Keratinocyte (primary cell): Measurements from ENCODE around the gene MET. TPM values are rescaled to one million over a fixed set of nuclear protein-coding genes. Genes with fewer than 3 reads are reported as not detected.

ENCODE experiments used
- DNase-seq: peaks from one replicate; pipeline ENCODE4 v3.0.0-alpha.2; 2011; ENCODE audit warnings: low read depth, missing footprints, low spot score
- FAIRE-seq: peaks from 2 replicates; lab custom pipeline; 2011; peaks lifted over from hg19 to GRCh38; lab: Jason Lieb, UNC
- H2AFZ ChIP-seq: 2 replicates; pipeline ENCODE4 v1.6.0; 2012; ENCODE audit warnings: low read length, control low read depth, inconsistent platforms; ENCODE audit not compliant: control insufficient read depth
- H3K27ac ChIP-seq: 2 replicates; pipeline ENCODE4 v1.5.1; 2011; ENCODE audit warnings: low read length; ENCODE audit not compliant: control insufficient read depth, insufficient read depth
- H3K27me3 ChIP-seq: 3 replicates; pipeline ENCODE4 v1.6.0; 2011; ENCODE audit warnings: low read length; ENCODE audit not compliant: control insufficient read depth, insufficient read depth; ENCODE audit errors: extremely low read depth
- H3K36me3 ChIP-seq, 2 experiments: 2 replicates in 1 of 2; 3 replicates in 1 of 2; pipeline ENCODE4 v1.5.1; 2011; ENCODE audit warnings: low read length in 2 of 2, mild to moderate bottlenecking in 1 of 2; ENCODE audit not compliant: control insufficient read depth in 2 of 2, insufficient read depth in 2 of 2; ENCODE audit errors: extremely low read depth in 1 of 2
- H3K4me1 ChIP-seq: 3 replicates; pipeline ENCODE4 v1.5.1; 2011; ENCODE audit warnings: low read length; ENCODE audit not compliant: control insufficient read depth, insufficient read depth; ENCODE audit errors: extremely low read depth
- H3K4me2 ChIP-seq: 3 replicates; pipeline ENCODE4 v1.6.0; 2011; ENCODE audit warnings: low read depth, low read length; ENCODE audit not compliant: control insufficient read depth, insufficient read depth; ENCODE audit errors: extremely low read depth
- H3K4me3 ChIP-seq, 3 experiments: fragments of 200-600 bp in 1 of 3; sonication (generic) in 1 of 3; 2 replicates in 2 of 3; 3 replicates in 1 of 3; pipeline ENCODE4 v1.5.1; 2011 to 2016; ENCODE audit warnings: low read length in 3 of 3, mild to moderate bottlenecking in 3 of 3, control low read depth in 2 of 3, inconsistent platforms in 1 of 3, low read depth in 1 of 3, mixed read lengths in 1 of 3, mixed run types in 1 of 3, moderate library complexity in 1 of 3; ENCODE audit not compliant: control insufficient read depth in 2 of 3, insufficient read depth in 2 of 3; ENCODE audit errors: extremely low read depth in 1 of 3
- H3K79me2 ChIP-seq: 2 replicates; pipeline ENCODE4 v1.6.0; 2012; ENCODE audit warnings: low read length; ENCODE audit not compliant: control insufficient read depth, insufficient read depth
- H3K9ac ChIP-seq: 3 replicates; pipeline ENCODE4 v1.6.0; 2011; ENCODE audit warnings: low read length; ENCODE audit not compliant: control insufficient read depth, insufficient read depth; ENCODE audit errors: extremely low read depth
- H3K9me1 ChIP-seq: 3 replicates; pipeline ENCODE4 v1.6.0; 2011; ENCODE audit warnings: low read length; ENCODE audit not compliant: control insufficient read depth, insufficient read depth; ENCODE audit errors: extremely low read depth
- H3K9me3 ChIP-seq: 2 replicates; pipeline ENCODE4 v1.5.1; 2012; ENCODE audit warnings: low read depth, low read length; ENCODE audit not compliant: control insufficient read depth
- H4K20me1 ChIP-seq: 3 replicates; pipeline ENCODE4 v1.6.0; 2011; ENCODE audit warnings: low read length; ENCODE audit not compliant: control insufficient read depth, insufficient read depth; ENCODE audit errors: extremely low read depth
- EZH2 ChIP-seq: IDR thresholded peaks from one replicate; pipeline ENCODE4 v1.6.1; 2012; ENCODE audit warnings: inconsistent platforms, mild to moderate bottlenecking, low read length, moderate library complexity
- dilution Hi-C: fragments of 300-500 bp; cut with MboI; formaldehyde crosslinking; loops from one replicate; pipeline ENCODE4 v1.7.0; 2020; ENCODE audit warnings: low sequenced_read_pairs; ENCODE audit not compliant: extremely low pct_ligation_motif_present
- polyA plus RNA-seq, 5 experiments: library from polyadenylated mRNA; depleted of rRNA in 3 of 5; stranded (reverse) in 3 of 5; stranded (forward) in 1 of 5; unstranded in 1 of 5; fragments of >200 nt; gene quantifications; 1 replicate in 1 of 5; 2 replicates in 3 of 5; 3 replicates in 1 of 5; pipeline versions ENCODE4 v1.2.1 to v1.2.3, GENCODE V29; 2011 to 2012; ENCODE audit warnings: missing spikeins in 2 of 5, low read depth in 1 of 5, low replicate concordance in 1 of 5
- TF ChIP-seq, protein P1 (sequence below), 3 experiments: IDR thresholded peaks in 1 of 3; conservative IDR thresholded peaks in 1 of 3; optimal IDR thresholded peaks in 1 of 3; 2 replicates in 2 of 3; 3 replicates in 1 of 3; pipeline versions ENCODE3 to v1.5.1; 2011; ENCODE audit warnings: low read length in 3 of 3, mild to moderate bottlenecking in 3 of 3, moderate library complexity in 2 of 3, control low read depth in 1 of 3, inconsistent platforms in 1 of 3; ENCODE audit not compliant: insufficient read depth in 2 of 3; ENCODE audit errors: extremely low read depth in 1 of 3

Gene MET
- polyA plus RNA-seq, 1 donor (not counting 4 experiments of a cell fraction or from before 2014, with no cell fraction given), result 117 TPM

DNA sequence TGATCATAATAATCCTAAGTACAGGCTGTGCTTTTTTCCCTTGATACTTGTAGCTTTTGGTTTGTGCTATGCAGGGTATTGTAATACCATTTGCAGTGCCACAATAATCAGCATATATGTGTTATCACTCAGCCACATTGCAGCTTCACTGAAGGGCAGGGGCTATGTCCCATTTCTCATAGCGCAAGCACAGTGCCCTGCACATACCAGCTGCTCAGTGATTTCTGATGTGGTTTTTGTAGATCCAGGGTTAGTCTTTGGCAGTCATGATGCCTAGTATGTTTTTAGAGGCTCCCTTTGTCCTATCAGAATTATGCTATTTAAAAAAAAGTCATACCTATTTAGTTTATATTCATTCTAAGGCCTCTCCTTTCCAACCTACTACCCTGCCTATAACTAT lies 25.8 kb downstream of the MET start:
- no peaks in the 10 kb centered on the region for H3K9me1 ChIP-seq
- no peak overlapping the region for H3K4me3 ChIP-seq
- TF ChIP-seq, protein P1, sequence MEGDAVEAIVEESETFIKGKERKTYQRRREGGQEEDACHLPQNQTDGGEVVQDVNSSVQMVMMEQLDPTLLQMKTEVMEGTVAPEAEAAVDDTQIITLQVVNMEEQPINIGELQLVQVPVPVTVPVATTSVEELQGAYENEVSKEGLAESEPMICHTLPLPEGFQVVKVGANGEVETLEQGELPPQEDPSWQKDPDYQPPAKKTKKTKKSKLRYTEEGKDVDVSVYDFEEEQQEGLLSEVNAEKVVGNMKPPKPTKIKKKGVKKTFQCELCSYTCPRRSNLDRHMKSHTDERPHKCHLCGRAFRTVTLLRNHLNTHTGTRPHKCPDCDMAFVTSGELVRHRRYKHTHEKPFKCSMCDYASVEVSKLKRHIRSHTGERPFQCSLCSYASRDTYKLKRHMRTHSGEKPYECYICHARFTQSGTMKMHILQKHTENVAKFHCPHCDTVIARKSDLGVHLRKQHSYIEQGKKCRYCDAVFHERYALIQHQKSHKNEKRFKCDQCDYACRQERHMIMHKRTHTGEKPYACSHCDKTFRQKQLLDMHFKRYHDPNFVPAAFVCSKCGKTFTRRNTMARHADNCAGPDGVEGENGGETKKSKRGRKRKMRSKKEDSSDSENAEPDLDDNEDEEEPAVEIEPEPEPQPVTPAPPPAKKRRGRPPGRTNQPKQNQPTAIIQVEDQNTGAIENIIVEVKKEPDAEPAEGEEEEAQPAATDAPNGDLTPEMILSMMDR (optimal IDR thresholded peaks at IDR 0.05 in 1 of 3, IDR thresholded peaks at IDR 0.05 in 1 of 3, conservative IDR thresholded peaks at IDR 0.05 in 1 of 3; ENCODE audit: extremely low read depth in 1 of 3, insufficient read depth in 2 of 3, low read length in 3 of 3), result no peak
- no peak for TF ChIP-seq EZH2
- H3K4me1 ChIP-seq, result peaks cover 66% of the 10 kb centered on the region
- H3K27ac ChIP-seq, result no peak overlapping the region
- H3K27me3 ChIP-seq, result no peaks in the 10 kb centered on the region
- no peaks in the 10 kb centered on the region for H4K20me1 ChIP-seq
- H3K36me3 ChIP-seq, result peaks cover 16 to 54% of the 10 kb centered on the region in 2 experiments
- no peak overlapping the region for H3K4me2 ChIP-seq
- no peaks in the 10 kb centered on the region for H3K9me3 ChIP-seq
- H3K79me2 ChIP-seq, result peaks cover 76% of the 10 kb centered on the region
- no peak for FAIRE-seq
- dilution Hi-C loops, result no loop called here
- H3K9ac ChIP-seq, result no peak overlapping the region
- no peak overlapping the region for H2AFZ ChIP-seq
- no peak for DNase-seq

DNA sequence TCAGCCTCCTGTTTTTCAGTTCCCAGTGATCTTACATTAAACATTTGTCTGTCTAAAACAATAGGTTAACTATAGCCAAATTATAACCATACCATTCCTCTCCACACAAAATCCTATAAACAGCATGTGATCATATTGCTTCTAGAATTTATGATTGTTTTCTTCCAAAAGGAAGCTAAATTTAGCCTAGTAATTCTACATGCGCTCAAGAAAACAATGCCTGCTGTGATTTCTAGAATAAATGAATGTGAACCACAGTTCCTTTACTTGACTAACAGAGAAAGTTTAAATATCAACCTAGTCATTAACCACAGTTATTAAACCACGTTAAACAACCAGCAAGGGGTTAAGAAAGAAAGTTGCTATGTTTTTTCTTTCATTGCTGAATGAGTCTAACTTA lies 26.4 kb downstream of the MET start:
- Histone ChIP-seq H3K4me2 (no peak overlapping the region), H3K4me3 (no peak overlapping the region), H3K9me1 (no peaks in the 10 kb centered on the region), H3K27me3 (no peaks in the 10 kb centered on the region), H3K4me1 (peaks cover 60% of the 10 kb centered on the region), H3K79me2 (peaks cover 79% of the 10 kb centered on the region), H4K20me1 (no peaks in the 10 kb centered on the region), H3K9me3 (no peaks in the 10 kb centered on the region), H2AFZ (no peak overlapping the region), H3K9ac (no peak overlapping the region), H3K36me3 (peaks cover 16 to 54% of the 10 kb centered on the region in 2 experiments), H3K27ac (no peak overlapping the region)
- DNase-seq (no peak), FAIRE-seq (no peak)
- no peak for TF ChIP-seq EZH2
- TF ChIP-seq, protein P1 (optimal IDR thresholded peaks at IDR 0.05 in 1 of 3, IDR thresholded peaks at IDR 0.05 in 1 of 3, conservative IDR thresholded peaks at IDR 0.05 in 1 of 3; ENCODE audit: extremely low read depth in 1 of 3, insufficient read depth in 2 of 3, low read length in 3 of 3), result no peak
- dilution Hi-C loops, result no loop called here
